K562 (cell line): Measurements from ENCODE around the gene P2RY11. TPM values are rescaled to one million over a fixed set of nuclear protein-coding genes. Genes with fewer than 3 reads are reported as not detected.

Experiments
- ARHGAP35 ChIP-seq: fragments of 450-650 bp; IDR thresholded peaks from 2 replicates; pipeline ENCODE4 v1.6.1; 2018; ENCODE audit not compliant: partially characterized antibody
- CGGBP1 ChIP-seq: fragments of 250-450 bp; sonication (Bioruptor Pico); IDR thresholded peaks from 2 replicates; pipeline ENCODE4 v1.9.0; 2021; ENCODE audit warnings: mild to moderate bottlenecking
- DNMT1 ChIP-seq: fragments of 450-650 bp; IDR thresholded peaks from 2 replicates; pipeline ENCODE4 v1.6.1; 2016; ENCODE audit warnings: antibody characterized with exemption, mild to moderate bottlenecking
- GABPB1 ChIP-seq: sonication (generic); formaldehyde crosslinking; IDR thresholded peaks from 2 replicates; pipeline ENCODE4 v1.8.0; 2022; ENCODE audit warnings: mild to moderate bottlenecking, missing genetic modification reagents
- HES1 ChIP-seq: fragments of 450-650 bp; IDR thresholded peaks from 2 replicates; pipeline ENCODE4 v1.6.1; 2016; ENCODE audit warnings: low read depth, mild to moderate bottlenecking, moderate library complexity
- HNRNPK ChIP-seq: fragments of 200-400 bp; formaldehyde crosslinking; IDR thresholded peaks from one replicate; pipeline ENCODE4 v1.6.1; 2018; ENCODE audit warnings: mild to moderate bottlenecking, low read depth, low read length; ENCODE audit not compliant: poor library complexity, severe bottlenecking
- ILK ChIP-seq: fragments of 450-650 bp; IDR thresholded peaks from 2 replicates; pipeline ENCODE4 v1.6.1; 2016; ENCODE audit warnings: missing genetic modification characterization, low read depth, mild to moderate bottlenecking, missing compliant biosample characterization, moderate library complexity, borderline replicate concordance
- KAT8 ChIP-seq: fragments of 450-650 bp; IDR thresholded peaks from 2 replicates; pipeline ENCODE4 v1.6.1; 2016; ENCODE audit warnings: low read depth, mild to moderate bottlenecking
- KDM1A ChIP-seq, 2 experiments: fragments of 450-650 bp; IDR thresholded peaks; 2 replicates each; pipeline ENCODE4 v1.6.1; 2016; ENCODE audit warnings: mild to moderate bottlenecking in 2 of 2
- MAX ChIP-seq: sonication (generic); formaldehyde crosslinking; IDR thresholded peaks from 2 replicates; pipeline ENCODE4 v1.9.0; 2022; ENCODE audit warnings: mild to moderate bottlenecking, missing genetic modification reagents
- MCM5 ChIP-seq: fragments of 450-650 bp; IDR thresholded peaks from 2 replicates; pipeline ENCODE4 v1.6.1; 2016; ENCODE audit warnings: low read depth
- MXI1 ChIP-seq: IDR thresholded peaks from 2 replicates; pipeline ENCODE4 v1.6.1; 2011; ENCODE audit warnings: low read depth, mild to moderate bottlenecking, improper control_type of control experiment, low read length
- NFXL1 ChIP-seq: fragments of 450-650 bp; formaldehyde crosslinking; IDR thresholded peaks from 2 replicates; pipeline ENCODE4 v1.4.0; 2021; ENCODE audit warnings: mild to moderate bottlenecking
- RBM34 ChIP-seq: fragments of 200-400 bp; formaldehyde crosslinking; IDR thresholded peaks from 2 replicates; pipeline ENCODE4 v1.6.1; 2018; ENCODE audit warnings: low read length, borderline replicate concordance; ENCODE audit not compliant: insufficient read depth
- SMARCA4 ChIP-seq: fragments of 450-650 bp; IDR thresholded peaks from 2 replicates; pipeline ENCODE4 v1.6.1; 2016
- TBL1XR1 ChIP-seq, 2 experiments: IDR thresholded peaks; 2 replicates each; pipeline ENCODE4 v1.6.1; 2012; ENCODE audit warnings: improper control_type of control experiment in 2 of 2, low read length in 2 of 2, mild to moderate bottlenecking in 1 of 2
- XRCC5 ChIP-seq: fragments of 200-400 bp; formaldehyde crosslinking; IDR thresholded peaks from 2 replicates; pipeline ENCODE4 v1.6.1; 2017; ENCODE audit warnings: low read depth, mild to moderate bottlenecking, low read length
- ZKSCAN3 ChIP-seq: fragments of 250-450 bp; sonication (Bioruptor Pico); IDR thresholded peaks from 2 replicates; pipeline ENCODE4 v1.4.0; 2020
- ZNF239 ChIP-seq: fragments of 250-450 bp; sonication (Bioruptor Pico); IDR thresholded peaks from 2 replicates; pipeline ENCODE4 v1.4.0; 2020; ENCODE audit warnings: mild to moderate bottlenecking
- ZNF583 ChIP-seq: fragments of 250-450 bp; sonication (Bioruptor Pico); IDR thresholded peaks from 2 replicates; pipeline ENCODE4 v1.4.0; 2020
- ZNF644 ChIP-seq: fragments of 200-800 bp; sonication (Bioruptor generic); IDR thresholded peaks from 2 replicates; pipeline ENCODE4 v1.6.1; 2016; ENCODE audit warnings: low read depth, missing genetic modification characterization, missing compliant biosample characterization
- ZNF79 ChIP-seq: fragments of 250-450 bp; sonication (Bioruptor Pico); IDR thresholded peaks from 2 replicates; pipeline ENCODE4 v1.4.0; 2020; ENCODE audit warnings: low read depth, mild to moderate bottlenecking, moderate library complexity
- polyA plus RNA-seq, 8 experiments: library from polyadenylated mRNA; depleted of rRNA in 4 of 8; stranded (reverse) in 5 of 8; unstranded in 3 of 8; fragments of >200 nt; fragmentation: Nextera tagmentation in 2 of 8; fragmentation: Illumina TruSeq in 1 of 8; extraction: Ambion mirVana in 2 of 8; extraction: Trizol in 1 of 8; gene quantifications; 2 replicates each; pipeline versions ENCODE4 v1.2.1 to v1.2.3, GENCODE V29; 2011 to 2014; ENCODE audit warnings: inconsistent platforms in 1 of 8, missing spikeins in 1 of 8
- total RNA-seq, 7 experiments: library from RNA; depleted of rRNA in 6 of 7; stranded (reverse); fragments of >200 nt in 6 of 7; fragmentation: Illumina TruSeq in 2 of 7; extraction: Trizol in 2 of 7; gene quantifications; 2 replicates each; pipeline versions ENCODE4 v1.2.1 to v1.2.3, GENCODE V29; 2011 to 2021; ENCODE audit warnings: low replicate concordance in 1 of 7
- TF ChIP-seq, protein P1 (sequence below), 2 experiments: fragments of 450-650 bp; IDR thresholded peaks; 2 replicates each; pipeline ENCODE4 v1.6.1; 2016
- TF ChIP-seq, protein P2 (sequence below): fragments of 450-650 bp; IDR thresholded peaks from one replicate; pipeline ENCODE4 v1.6.1; 2018; ENCODE audit warnings: mild to moderate bottlenecking, moderate library complexity; ENCODE audit not compliant: partially characterized antibody
- TF ChIP-seq, protein P3 (sequence below): fragments of 450-650 bp; formaldehyde crosslinking; IDR thresholded peaks from 2 replicates; pipeline ENCODE4 v1.4.0; 2022; ENCODE audit warnings: missing genetic modification characterization

The P2RY11 gene
- total and polyA plus RNA-seq, 9 of the 15 experiments (the other 6 are each of a cell fraction or from before 2014, with no cell fraction given): 0.03 to 10.1 (median 1.5) TPM

DNA sequence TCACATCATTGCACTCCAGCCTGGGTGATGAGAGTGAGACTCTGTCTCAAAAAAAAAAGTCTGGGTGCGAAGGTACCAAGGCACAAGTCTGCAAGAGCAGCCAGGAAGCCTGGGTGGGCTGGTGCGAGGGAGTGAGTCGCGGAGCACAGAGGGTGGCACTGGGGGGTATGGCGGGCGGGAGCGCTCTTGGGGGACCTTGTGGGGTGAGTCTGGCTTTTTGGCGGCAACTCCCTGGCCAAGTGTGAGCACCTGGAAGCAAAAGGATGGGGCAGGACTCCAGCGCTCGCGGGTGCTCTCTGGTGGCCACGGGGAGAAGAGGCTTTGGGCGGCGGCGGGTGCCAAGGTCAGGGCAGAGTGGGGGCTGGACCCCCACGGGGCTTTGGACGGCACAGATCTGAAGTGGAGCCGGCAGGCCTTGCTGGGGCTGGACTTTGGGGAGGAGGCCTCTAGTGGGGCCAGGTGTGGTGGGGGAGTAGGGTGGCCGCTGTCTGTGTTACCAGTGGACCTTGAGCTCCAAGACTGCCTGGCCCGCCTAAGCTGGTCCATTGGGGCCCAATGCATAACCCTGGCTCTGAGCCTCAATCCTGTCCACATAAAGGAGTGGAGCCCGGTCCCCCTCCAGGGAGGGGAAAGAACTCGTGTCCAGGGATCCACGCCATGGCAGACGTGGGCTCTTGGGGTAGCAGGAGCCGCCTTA, 1.6 kb downstream of the P2RY11 start (continued):
- TF ChIP-seq ZKSCAN3 (CRISPR knock-in tag) (no peak), NFXL1 (no peak), ZNF79 (no peak), ILK (tag) (no peak), ARHGAP35 (no peak), DNMT1 (no peak), KDM1A (IDR thresholded peaks at IDR 0.05) (no peak), SMARCA4 (no peak), TBL1XR1 (IDR thresholded peaks at IDR 0.05; ENCODE audit: low read length in 2 of 2) (peak in 1 of 2 experiments; percentile 64; a peak in 2 of 4 replicates), ZNF583 (no peak), KAT8 (no peak), MCM5 (no peak), ZNF644 (no peak), ZNF239 (CRISPR knock-in tag) (no peak), HES1 (no peak), HNRNPK (no peak), RBM34 (no peak), MXI1 (peak; percentile 40; the same call in 1 of the 2 replicates), XRCC5 (peak; percentile 67; the same call in 1 of the 2 replicates), MAX (no peak), GABPB1 (CRISPR knock-in tag) (peak; percentile 41; the same call in 1 of the 2 replicates), CGGBP1 (peak; percentile 55; the same call in 1 of the 2 replicates)
- TF ChIP-seq, protein P1, sequence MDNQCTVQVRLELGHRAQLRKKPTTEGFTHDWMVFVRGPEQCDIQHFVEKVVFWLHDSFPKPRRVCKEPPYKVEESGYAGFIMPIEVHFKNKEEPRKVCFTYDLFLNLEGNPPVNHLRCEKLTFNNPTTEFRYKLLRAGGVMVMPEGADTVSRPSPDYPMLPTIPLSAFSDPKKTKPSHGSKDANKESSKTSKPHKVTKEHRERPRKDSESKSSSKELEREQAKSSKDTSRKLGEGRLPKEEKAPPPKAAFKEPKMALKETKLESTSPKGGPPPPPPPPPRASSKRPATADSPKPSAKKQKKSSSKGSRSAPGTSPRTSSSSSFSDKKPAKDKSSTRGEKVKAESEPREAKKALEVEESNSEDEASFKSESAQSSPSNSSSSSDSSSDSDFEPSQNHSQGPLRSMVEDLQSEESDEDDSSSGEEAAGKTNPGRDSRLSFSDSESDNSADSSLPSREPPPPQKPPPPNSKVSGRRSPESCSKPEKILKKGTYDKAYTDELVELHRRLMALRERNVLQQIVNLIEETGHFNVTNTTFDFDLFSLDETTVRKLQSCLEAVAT (IDR thresholded peaks at IDR 0.05): no peak
- TF ChIP-seq, protein P2, sequence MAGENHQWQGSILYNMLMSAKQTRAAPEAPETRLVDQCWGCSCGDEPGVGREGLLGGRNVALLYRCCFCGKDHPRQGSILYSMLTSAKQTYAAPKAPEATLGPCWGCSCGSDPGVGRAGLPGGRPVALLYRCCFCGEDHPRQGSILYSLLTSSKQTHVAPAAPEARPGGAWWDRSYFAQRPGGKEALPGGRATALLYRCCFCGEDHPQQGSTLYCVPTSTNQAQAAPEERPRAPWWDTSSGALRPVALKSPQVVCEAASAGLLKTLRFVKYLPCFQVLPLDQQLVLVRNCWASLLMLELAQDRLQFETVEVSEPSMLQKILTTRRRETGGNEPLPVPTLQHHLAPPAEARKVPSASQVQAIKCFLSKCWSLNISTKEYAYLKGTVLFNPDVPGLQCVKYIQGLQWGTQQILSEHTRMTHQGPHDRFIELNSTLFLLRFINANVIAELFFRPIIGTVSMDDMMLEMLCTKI: no peak
- TF ChIP-seq, protein P3, sequence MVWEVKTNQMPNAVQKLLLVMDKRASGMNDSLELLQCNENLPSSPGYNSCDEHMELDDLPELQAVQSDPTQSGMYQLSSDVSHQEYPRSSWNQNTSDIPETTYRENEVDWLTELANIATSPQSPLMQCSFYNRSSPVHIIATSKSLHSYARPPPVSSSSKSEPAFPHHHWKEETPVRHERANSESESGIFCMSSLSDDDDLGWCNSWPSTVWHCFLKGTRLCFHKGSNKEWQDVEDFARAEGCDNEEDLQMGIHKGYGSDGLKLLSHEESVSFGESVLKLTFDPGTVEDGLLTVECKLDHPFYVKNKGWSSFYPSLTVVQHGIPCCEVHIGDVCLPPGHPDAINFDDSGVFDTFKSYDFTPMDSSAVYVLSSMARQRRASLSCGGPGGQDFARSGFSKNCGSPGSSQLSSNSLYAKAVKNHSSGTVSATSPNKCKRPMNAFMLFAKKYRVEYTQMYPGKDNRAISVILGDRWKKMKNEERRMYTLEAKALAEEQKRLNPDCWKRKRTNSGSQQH (CRISPR knock-in tag): peak; percentile 78; the same call in 1 of the 2 replicates
